H1 (cell line): ENCODE data around the gene OR2L8. TPM values are rescaled to one million over a fixed set of nuclear protein-coding genes. Genes with fewer than 3 reads are reported as not detected.

Experiments used
- BCL11A ChIP-seq, 2 experiments: IDR thresholded peaks; one replicate each; pipeline ENCODE4 v1.6.1; 2011; ENCODE audit warnings: low read depth in 2 of 2, low read length in 2 of 2, mild to moderate bottlenecking in 2 of 2
- EZH2 ChIP-seq: fragments of 200-600 bp; sonication (generic); IDR thresholded peaks from 2 replicates; pipeline ENCODE4 v1.7.1; 2012; ENCODE audit warnings: low read depth, mild to moderate bottlenecking, moderate library complexity, low read length, inconsistent platforms; ENCODE audit not compliant: severe bottlenecking
- NRF1 ChIP-seq: IDR thresholded peaks from 2 replicates; pipeline ENCODE4 v1.6.1; 2011; ENCODE audit warnings: mild to moderate bottlenecking, low read depth, low read length, improper control_type of control experiment
- RXRA ChIP-seq: IDR thresholded peaks from 2 replicates; pipeline ENCODE4 v1.6.1; 2011; ENCODE audit warnings: low read depth, mild to moderate bottlenecking, low read length, moderate library complexity; ENCODE audit not compliant: insufficient read depth
- SUZ12 ChIP-seq: fragments of 200-600 bp; sonication (generic); IDR thresholded peaks from 2 replicates; pipeline ENCODE4 v1.6.1; 2012; ENCODE audit warnings: mild to moderate bottlenecking, inconsistent platforms, low read length, moderate library complexity, mixed read lengths
- polyA plus RNA-seq, 7 experiments: library from polyadenylated mRNA; depleted of rRNA in 3 of 7; stranded (reverse) in 5 of 7; unstranded in 2 of 7; fragments of >200 nt in 5 of 7; fragments of 200-250 nt in 2 of 7; gene quantifications; 1 replicate in 5 of 7; 2 replicates in 1 of 7; 4 replicates in 1 of 7; pipeline versions ENCODE4 v1.2.1 to v1.2.3, GENCODE V29; 2011 to 2013; ENCODE audit warnings: missing spikeins in 2 of 7, mixed read lengths in 2 of 7
- total RNA-seq: library from RNA; stranded (reverse); fragmentation: NEBNext Ultra II Directional; extraction: Animal tissue kit (Norgen Biotek cat#: 25700); gene quantifications from 2 replicates; pipeline ENCODE4 v1.2.1, GENCODE V29; 2021
- TF ChIP-seq, protein P1 (sequence below): IDR thresholded peaks from 2 replicates; pipeline ENCODE4 v1.6.1; 2011; ENCODE audit warnings: low read length, improper control_type of control experiment

The OR2L8 gene
- total and polyA plus RNA-seq, 2 of the 8 experiments (the other 6 are each of a cell fraction or from before 2014, with no cell fraction given), result not detected

DNA sequence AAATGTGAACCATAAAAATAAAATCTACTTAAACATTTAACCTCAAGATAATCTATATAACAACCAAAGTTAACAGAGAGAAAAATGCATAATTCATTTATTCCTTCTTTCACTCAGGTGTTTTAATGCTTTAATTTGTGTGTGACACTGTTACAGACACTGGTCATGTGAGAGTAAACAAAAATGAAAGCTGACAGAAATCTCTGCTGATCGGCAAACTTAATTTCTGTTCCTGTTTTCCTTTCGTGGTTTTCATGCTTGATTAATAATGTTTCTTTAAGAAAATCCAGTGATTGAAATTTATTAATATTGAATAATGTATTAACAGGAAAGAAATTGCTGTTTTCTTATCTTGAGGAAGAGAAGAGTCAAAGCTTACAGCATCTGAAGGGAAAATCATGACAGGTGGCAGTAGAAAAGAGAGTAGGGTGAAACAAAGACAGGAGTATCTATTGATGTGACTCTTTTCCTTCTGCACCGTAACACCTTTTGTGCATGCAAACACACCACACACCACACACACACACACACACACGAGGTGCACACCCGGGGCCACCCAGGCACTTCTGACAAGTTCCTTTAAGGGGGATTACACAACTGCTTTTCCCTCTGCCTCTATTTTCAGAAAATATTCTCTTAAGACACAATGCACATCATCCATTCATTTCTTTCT lies 18.0 kb downstream of the OR2L8 start (continued):
- TF ChIP-seq, protein P1, sequence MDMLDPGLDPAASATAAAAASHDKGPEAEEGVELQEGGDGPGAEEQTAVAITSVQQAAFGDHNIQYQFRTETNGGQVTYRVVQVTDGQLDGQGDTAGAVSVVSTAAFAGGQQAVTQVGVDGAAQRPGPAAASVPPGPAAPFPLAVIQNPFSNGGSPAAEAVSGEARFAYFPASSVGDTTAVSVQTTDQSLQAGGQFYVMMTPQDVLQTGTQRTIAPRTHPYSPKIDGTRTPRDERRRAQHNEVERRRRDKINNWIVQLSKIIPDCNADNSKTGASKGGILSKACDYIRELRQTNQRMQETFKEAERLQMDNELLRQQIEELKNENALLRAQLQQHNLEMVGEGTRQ, result no peak
- TF ChIP-seq NRF1, result no peak
- no peak for TF ChIP-seq SUZ12
- no peak for TF ChIP-seq RXRA
- TF ChIP-seq EZH2, result no peak
- no peak for TF ChIP-seq BCL11A (IDR thresholded peaks at IDR 0.05; ENCODE audit: low read depth in 2 of 2, low read length in 2 of 2)
